A549 (cell line): ENCODE measurements around the gene SURF2. TPM values are rescaled to one million over a fixed set of nuclear protein-coding genes. Genes with fewer than 3 reads are reported as not detected.

ENCODE experiments used
- ATAC-seq, 2 experiments: fragments of 200-7000 bp in 1 of 2; fragments of >200 bp in 1 of 2; cut with Nextera tagmentation in 1 of 2; cut with Tn5 transposase in 1 of 2; 3 replicates each; pipeline versions ENCODE4 v1.8.0 to v1.9.1; 2018 to 2020; ENCODE audit warnings: mild to moderate bottlenecking in 1 of 2, moderate library complexity in 1 of 2
- CTCF ChIA-PET: fragments of 300-600 bp; sonication (Branson Sonifier 250); formaldehyde crosslinking; extraction: SDS; loops from one replicate; lab custom pipeline; 2021; ENCODE audit warnings: antibody characterized with exemption, inconsistent platforms; lab: Yijun Ruan, JAX
- POLR2A ChIA-PET: fragments of 350-600 bp; formaldehyde crosslinking; extraction: SDS; loops from one replicate; lab custom pipeline; 2021; ENCODE audit warnings: antibody characterized with exemption, inconsistent platforms; lab: Yijun Ruan, JAX
- DNase-seq, 2 experiments: peaks; one replicate each; pipeline versions ENCODE4 v3.0.0 to v3.0.0-alpha.2; 2011 to 2016; ENCODE audit warnings: low read depth in 1 of 2, low spot score in 1 of 2
- FAIRE-seq: peaks from 2 replicates; lab custom pipeline; 2011; peaks lifted over from hg19 to GRCh38; lab: Jason Lieb, UNC
- H3K27ac ChIP-seq, 2 experiments: fragments of >200 bp; sonication (Bioruptor Twin); formaldehyde crosslinking; 3 replicates each; pipeline ENCODE4 v1.5.1; 2016 to 2017
- H3K4me1 ChIP-seq: fragments of >200 bp; sonication (Bioruptor Twin); formaldehyde crosslinking; 3 replicates; pipeline ENCODE4 v1.6.1; 2016
- H3K4me2 ChIP-seq: fragments of >200 bp; sonication (Bioruptor Twin); formaldehyde crosslinking; 3 replicates; pipeline ENCODE4 v1.6.1; 2016
- H3K4me3 ChIP-seq: fragments of >200 bp; sonication (Bioruptor Twin); formaldehyde crosslinking; 3 replicates; pipeline ENCODE4 v1.5.1; 2016
- H3K9me3 ChIP-seq: fragments of >200 bp; sonication (Bioruptor Twin); formaldehyde crosslinking; 3 replicates; pipeline ENCODE4 v1.6.1; 2016
- CBX2 ChIP-seq: fragments of 200-600 bp; sonication (generic); IDR thresholded peaks from 2 replicates; pipeline ENCODE4 v1.6.1; 2016; ENCODE audit warnings: low read depth, mild to moderate bottlenecking, borderline replicate concordance
- CBX8 ChIP-seq: fragments of 200-600 bp; sonication (generic); IDR thresholded peaks from 2 replicates; pipeline ENCODE4 v1.6.1; 2016
- EHF ChIP-seq: fragments of 250-450 bp; sonication (Bioruptor Pico); IDR thresholded peaks from 2 replicates; pipeline ENCODE4 v1.5.0; 2020; ENCODE audit warnings: mild to moderate bottlenecking
- EHMT2 ChIP-seq: fragments of 200-600 bp; sonication (generic); IDR thresholded peaks from 2 replicates; pipeline ENCODE4 v1.6.1; 2016; ENCODE audit warnings: antibody characterized with exemption, low read depth, mild to moderate bottlenecking, moderate library complexity
- EP300 ChIP-seq, 2 experiments: fragments of >200 bp; sonication (Bioruptor Twin); formaldehyde crosslinking; IDR thresholded peaks; 2 replicates in 1 of 2; 3 replicates in 1 of 2; pipeline ENCODE4 v1.6.1; 2016 to 2017
- ESRRA ChIP-seq: fragments of 150-350 bp; IDR thresholded peaks from 2 replicates; pipeline ENCODE4 v1.6.1; 2014; ENCODE audit warnings: mild to moderate bottlenecking, low read length, borderline replicate concordance
- FOSB ChIP-seq: fragments of 250-450 bp; sonication (Bioruptor Pico); IDR thresholded peaks from 2 replicates; pipeline ENCODE4 v1.5.0; 2020; ENCODE audit warnings: mild to moderate bottlenecking, moderate library complexity
- FOXS1 ChIP-seq: fragments of 250-450 bp; sonication (Bioruptor Pico); IDR thresholded peaks from 2 replicates; pipeline ENCODE4 v1.5.0; 2020; ENCODE audit warnings: mild to moderate bottlenecking, moderate library complexity
- HEYL ChIP-seq: fragments of 250-450 bp; sonication (Bioruptor Pico); IDR thresholded peaks from 2 replicates; pipeline ENCODE4 v1.8.0; 2021; ENCODE audit warnings: mild to moderate bottlenecking, moderate library complexity
- HOXA7 ChIP-seq: fragments of 250-450 bp; sonication (Bioruptor Pico); IDR thresholded peaks from 2 replicates; pipeline ENCODE4 v1.5.0; 2020; ENCODE audit warnings: mild to moderate bottlenecking, moderate library complexity
- HOXB5 ChIP-seq: fragments of 250-450 bp; sonication (Bioruptor Pico); IDR thresholded peaks from 2 replicates; pipeline ENCODE4 v1.5.0; 2020; ENCODE audit warnings: mild to moderate bottlenecking, moderate library complexity
- JUN ChIP-seq, 2 experiments: fragments of >200 bp; sonication (Bioruptor Twin); formaldehyde crosslinking; IDR thresholded peaks; 2 replicates in 1 of 2; 3 replicates in 1 of 2; pipeline ENCODE4 v1.6.1; 2016 to 2017
- KDM1A ChIP-seq: fragments of 200-600 bp; sonication (generic); IDR thresholded peaks from 2 replicates; pipeline ENCODE4 v1.6.1; 2016; ENCODE audit warnings: low read depth, mild to moderate bottlenecking
- KDM5A ChIP-seq: fragments of 200-600 bp; sonication (generic); IDR thresholded peaks from 2 replicates; pipeline ENCODE4 v1.6.1; 2016; ENCODE audit warnings: antibody characterized with exemption, mild to moderate bottlenecking
- MAFK ChIP-seq: fragments of 450-650 bp; IDR thresholded peaks from 2 replicates; pipeline ENCODE4 v1.6.1; 2014; ENCODE audit not compliant: partially characterized antibody
- MAZ ChIP-seq: fragments of 150-350 bp; IDR thresholded peaks from 2 replicates; pipeline ENCODE4 v1.6.1; 2014; ENCODE audit warnings: antibody characterized with exemption, low read depth, low read length, borderline replicate concordance
- NPAS2 ChIP-seq: fragments of 250-450 bp; sonication (Bioruptor Pico); IDR thresholded peaks from 2 replicates; pipeline ENCODE4 v1.8.0; 2022; ENCODE audit warnings: mild to moderate bottlenecking, moderate library complexity, borderline replicate concordance
- POLR2A ChIP-seq: IDR thresholded peaks from 2 replicates; pipeline ENCODE4 v1.6.1; 2012; ENCODE audit warnings: mild to moderate bottlenecking, low read length
- POLR2AphosphoS2 ChIP-seq: conservative IDR thresholded peaks from 2 replicates; pipeline ENCODE4 v1.6.1; 2012; ENCODE audit warnings: low read length, improper control_type of control experiment, inconsistent platforms
- RAD21 ChIP-seq, 2 experiments: fragments of >200 bp in 1 of 2; sonication (Bioruptor Twin) in 1 of 2; formaldehyde crosslinking in 1 of 2; IDR thresholded peaks in 1 of 2; conservative IDR thresholded peaks in 1 of 2; 2 replicates in 1 of 2; 3 replicates in 1 of 2; pipeline ENCODE4 v1.6.1; 2012 to 2018; ENCODE audit warnings: inconsistent platforms in 1 of 2
- RARB ChIP-seq: fragments of 250-450 bp; sonication (Bioruptor Pico); IDR thresholded peaks from 2 replicates; pipeline ENCODE4 v1.8.0; 2021; ENCODE audit warnings: mild to moderate bottlenecking, moderate library complexity
- RCOR1 ChIP-seq: fragments of 150-350 bp; IDR thresholded peaks from 2 replicates; pipeline ENCODE4 v1.6.1; 2014; ENCODE audit warnings: antibody characterized with exemption, low read length, low read depth
- RFX5 ChIP-seq: fragments of 450-650 bp; IDR thresholded peaks from 2 replicates; pipeline ENCODE4 v1.7.1; 2014; ENCODE audit warnings: antibody characterized with exemption, mild to moderate bottlenecking, moderate library complexity
- RNF2 ChIP-seq: fragments of 200-600 bp; sonication (generic); IDR thresholded peaks from 2 replicates; pipeline ENCODE4 v1.6.1; 2016; ENCODE audit warnings: low read depth, mild to moderate bottlenecking, antibody characterized with exemption, moderate library complexity, borderline replicate concordance
- SMC3 ChIP-seq: fragments of >200 bp; sonication (Bioruptor Twin); formaldehyde crosslinking; IDR thresholded peaks from 3 replicates; pipeline ENCODE4 v1.6.1; 2018; ENCODE audit warnings: inconsistent platforms
- SREBF2 ChIP-seq: fragments of 450-650 bp; IDR thresholded peaks from 2 replicates; pipeline ENCODE4 v1.6.1; 2014; ENCODE audit warnings: mild to moderate bottlenecking, moderate library complexity
- ZFP36 ChIP-seq: fragments of 450-650 bp; IDR thresholded peaks from 2 replicates; pipeline ENCODE4 v1.6.1; 2014; ENCODE audit warnings: borderline replicate concordance; ENCODE audit not compliant: partially characterized antibody
- ZNF302 ChIP-seq: fragments of 250-450 bp; sonication (Bioruptor Pico); IDR thresholded peaks from 2 replicates; pipeline ENCODE4 v1.9.0; 2021; ENCODE audit warnings: inconsistent platforms, mild to moderate bottlenecking, moderate library complexity
- ZSCAN20 ChIP-seq: fragments of 250-450 bp; sonication (Bioruptor Pico); IDR thresholded peaks from 2 replicates; pipeline ENCODE4 v1.8.0; 2022; ENCODE audit warnings: mild to moderate bottlenecking, moderate library complexity
- WGBS: methylation state at CpG from one replicate; pipeline ENCODE4 v1.1.6; 2017; ENCODE audit errors: missing lambda C conversion rate; 5-methylcytosine and 5-hydroxymethylcytosine counted together
- polyA plus RNA-seq, 4 experiments: library from polyadenylated mRNA; depleted of rRNA in 3 of 4; stranded (reverse); fragments of >200 nt; fragmentation: RNase III in 1 of 4; extraction: RNeasy Plus Mini Kit Qiagen cat#74134 plus additional on column Dnase treatment in 1 of 4; gene quantifications; 2 replicates in 3 of 4; 3 replicates in 1 of 4; pipeline ENCODE4 v1.2.3, GENCODE V29; 2011 to 2017
- TF ChIP-seq, protein P1 (sequence below): fragments of 200-600 bp; sonication (generic); IDR thresholded peaks from 2 replicates; pipeline ENCODE4 v1.6.1; 2016; ENCODE audit warnings: antibody characterized with exemption, mild to moderate bottlenecking, moderate library complexity
- TF ChIP-seq, protein P2 (sequence below): IDR thresholded peaks from 2 replicates; pipeline ENCODE4 v1.6.1; 2012; ENCODE audit warnings: low read depth, borderline replicate concordance
- TF ChIP-seq, protein P3 (sequence below): fragments of 250-450 bp; sonication (Bioruptor Pico); IDR thresholded peaks from 2 replicates; pipeline ENCODE4 v1.5.0; 2020; ENCODE audit warnings: low read depth, mild to moderate bottlenecking, moderate library complexity
- TF ChIP-seq, protein P4 (sequence below): fragments of 250-450 bp; sonication (Bioruptor Pico); IDR thresholded peaks from 2 replicates; pipeline ENCODE4 v1.5.0; 2021; ENCODE audit warnings: mild to moderate bottlenecking, moderate library complexity, borderline replicate concordance
- TF ChIP-seq, protein P5 (sequence below): IDR thresholded peaks from 2 replicates; pipeline ENCODE4 v1.6.1; 2012

Gene SURF2
- polyA plus RNA-seq, 2 of the 4 experiments (the other 2 are of a cell fraction): 25.2 to 34.9 TPM

DNA sequence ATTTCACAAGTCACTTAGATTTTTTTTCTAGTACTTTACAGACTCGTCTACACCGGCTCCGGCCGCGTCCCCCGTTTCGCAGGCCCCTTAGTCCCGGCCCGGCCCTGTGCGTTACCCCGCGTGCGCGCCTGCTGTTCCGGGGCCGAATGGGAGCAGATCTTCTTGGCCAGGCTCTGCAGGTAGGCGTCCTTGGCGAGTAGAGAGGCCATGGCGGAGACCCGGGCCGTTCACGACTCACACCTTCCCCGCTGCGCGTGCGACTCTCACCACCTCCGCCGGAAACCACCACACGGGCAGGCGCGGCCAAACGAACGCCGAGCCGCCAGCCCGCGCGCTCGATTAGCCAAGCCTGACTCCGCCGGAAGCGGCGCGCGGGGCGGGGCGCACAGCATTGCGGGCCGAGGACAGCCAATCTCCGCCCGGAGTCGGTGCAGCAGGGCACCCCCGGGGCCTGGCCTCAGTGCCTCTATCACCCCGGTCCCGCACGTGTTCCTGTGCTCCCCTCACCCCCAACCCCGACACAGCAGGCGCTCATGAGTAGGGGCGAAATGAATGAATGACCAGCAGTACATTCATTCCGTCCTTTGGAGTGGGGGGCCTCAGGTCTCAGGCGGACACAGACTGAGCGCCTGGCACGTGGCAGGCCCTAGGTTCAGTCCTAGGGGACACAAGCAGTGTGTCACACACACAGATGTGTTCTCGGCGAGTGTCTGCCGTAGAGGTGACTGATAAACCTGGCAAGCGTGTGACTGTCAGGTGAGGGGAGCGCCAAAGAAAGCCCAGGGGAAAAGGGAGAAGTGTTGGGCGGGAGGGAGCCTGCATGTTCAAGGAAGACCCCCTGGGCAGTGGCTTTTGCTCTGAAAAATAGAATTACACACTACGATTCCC, 20.2 kb upstream of the SURF2 start, which contains the start of gene SURF6:
SURF6 (minus strand) TSS at position 265 of the 888 bp plus-strand sequence; CDS start at position 209, 56 bp downstream.
- ATAC-seq (peak; percentile 94 to 95), FAIRE-seq (peak; percentile 78), DNase-seq (peak; percentile 75 to 91)
- 21% methylated on average over 39 of the region's 70 CpGs for WGBS
- POLR2A ChIA-PET: interaction anchor here (0.7 to 1.4 kb wide), 2 partner anchors 12 to 15 kb away, joined by 3 to 5 read pairs; partner anchors contain the start of genes MED22 and RPL7A
- Histone ChIP-seq H3K4me1 (peaks cover 16% of the 10 kb centered on the region), H3K27ac (peak within 1 kb of the TSS; percentile 91 to 97), H3K9me3 (no peaks in the 10 kb centered on the region), H3K4me2 (peak within 1 kb of the TSS; percentile 95), H3K4me3 (peak within 1 kb of the TSS; percentile 83)
- CTCF ChIA-PET: interaction anchor here (0.6 kb wide), 1 partner anchor 144 kb away, joined by 3 read pairs; no protein-coding TSS in a partner anchor
- TF ChIP-seq RAD21 (conservative IDR thresholded peaks at IDR 0.05 in 1 of 2, IDR thresholded peaks at IDR 0.05 in 1 of 2) (no peak), CBX8 (no peak), KDM1A (no peak), ZSCAN20 (CRISPR knock-in tag) (no peak), FOSB (CRISPR knock-in tag) (no peak), FOXS1 (peak; percentile 67; the same call in 1 of the 2 replicates), POLR2A (peak; percentile 78), ZFP36 (no peak), RFX5 (no peak), EHF (peak; percentile 61; the same call in 1 of the 2 replicates), SMC3 (no peak), SREBF2 (no peak), NPAS2 (peak; percentile 41; the same call in 1 of the 2 replicates), JUN (IDR thresholded peaks at IDR 0.05) (peak in 1 of 2 experiments; percentile 94; a peak in 4 of 5 replicates), HEYL (CRISPR knock-in tag) (no peak), MAZ (0 out of 2 replicates have a peak, but pooled peaks have one; percentile 62), POLR2AphosphoS2 (no peak), HOXB5 (CRISPR knock-in tag) (peak; percentile 45; the same call in 1 of the 2 replicates), KDM5A (peak; percentile 74), RNF2 (no peak), EP300 (IDR thresholded peaks at IDR 0.05) (no peak), CBX2 (no peak), RCOR1 (no peak), RARB (CRISPR knock-in tag) (no peak), ZNF302 (no peak), EHMT2 (no peak), ESRRA (no peak), HOXA7 (CRISPR knock-in tag) (no peak), MAFK (no peak)
- TF ChIP-seq, protein P1, sequence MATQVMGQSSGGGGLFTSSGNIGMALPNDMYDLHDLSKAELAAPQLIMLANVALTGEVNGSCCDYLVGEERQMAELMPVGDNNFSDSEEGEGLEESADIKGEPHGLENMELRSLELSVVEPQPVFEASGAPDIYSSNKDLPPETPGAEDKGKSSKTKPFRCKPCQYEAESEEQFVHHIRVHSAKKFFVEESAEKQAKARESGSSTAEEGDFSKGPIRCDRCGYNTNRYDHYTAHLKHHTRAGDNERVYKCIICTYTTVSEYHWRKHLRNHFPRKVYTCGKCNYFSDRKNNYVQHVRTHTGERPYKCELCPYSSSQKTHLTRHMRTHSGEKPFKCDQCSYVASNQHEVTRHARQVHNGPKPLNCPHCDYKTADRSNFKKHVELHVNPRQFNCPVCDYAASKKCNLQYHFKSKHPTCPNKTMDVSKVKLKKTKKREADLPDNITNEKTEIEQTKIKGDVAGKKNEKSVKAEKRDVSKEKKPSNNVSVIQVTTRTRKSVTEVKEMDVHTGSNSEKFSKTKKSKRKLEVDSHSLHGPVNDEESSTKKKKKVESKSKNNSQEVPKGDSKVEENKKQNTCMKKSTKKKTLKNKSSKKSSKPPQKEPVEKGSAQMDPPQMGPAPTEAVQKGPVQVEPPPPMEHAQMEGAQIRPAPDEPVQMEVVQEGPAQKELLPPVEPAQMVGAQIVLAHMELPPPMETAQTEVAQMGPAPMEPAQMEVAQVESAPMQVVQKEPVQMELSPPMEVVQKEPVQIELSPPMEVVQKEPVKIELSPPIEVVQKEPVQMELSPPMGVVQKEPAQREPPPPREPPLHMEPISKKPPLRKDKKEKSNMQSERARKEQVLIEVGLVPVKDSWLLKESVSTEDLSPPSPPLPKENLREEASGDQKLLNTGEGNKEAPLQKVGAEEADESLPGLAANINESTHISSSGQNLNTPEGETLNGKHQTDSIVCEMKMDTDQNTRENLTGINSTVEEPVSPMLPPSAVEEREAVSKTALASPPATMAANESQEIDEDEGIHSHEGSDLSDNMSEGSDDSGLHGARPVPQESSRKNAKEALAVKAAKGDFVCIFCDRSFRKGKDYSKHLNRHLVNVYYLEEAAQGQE: no peak
- TF ChIP-seq, protein P2, sequence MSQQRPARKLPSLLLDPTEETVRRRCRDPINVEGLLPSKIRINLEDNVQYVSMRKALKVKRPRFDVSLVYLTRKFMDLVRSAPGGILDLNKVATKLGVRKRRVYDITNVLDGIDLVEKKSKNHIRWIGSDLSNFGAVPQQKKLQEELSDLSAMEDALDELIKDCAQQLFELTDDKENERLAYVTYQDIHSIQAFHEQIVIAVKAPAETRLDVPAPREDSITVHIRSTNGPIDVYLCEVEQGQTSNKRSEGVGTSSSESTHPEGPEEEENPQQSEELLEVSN: peak; percentile 94
- TF ChIP-seq, protein P3, sequence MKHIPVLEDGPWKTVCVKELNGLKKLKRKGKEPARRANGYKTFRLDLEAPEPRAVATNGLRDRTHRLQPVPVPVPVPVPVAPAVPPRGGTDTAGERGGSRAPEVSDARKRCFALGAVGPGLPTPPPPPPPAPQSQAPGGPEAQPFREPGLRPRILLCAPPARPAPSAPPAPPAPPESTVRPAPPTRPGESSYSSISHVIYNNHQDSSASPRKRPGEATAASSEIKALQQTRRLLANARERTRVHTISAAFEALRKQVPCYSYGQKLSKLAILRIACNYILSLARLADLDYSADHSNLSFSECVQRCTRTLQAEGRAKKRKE (CRISPR knock-in tag): no peak
- TF ChIP-seq, protein P4, sequence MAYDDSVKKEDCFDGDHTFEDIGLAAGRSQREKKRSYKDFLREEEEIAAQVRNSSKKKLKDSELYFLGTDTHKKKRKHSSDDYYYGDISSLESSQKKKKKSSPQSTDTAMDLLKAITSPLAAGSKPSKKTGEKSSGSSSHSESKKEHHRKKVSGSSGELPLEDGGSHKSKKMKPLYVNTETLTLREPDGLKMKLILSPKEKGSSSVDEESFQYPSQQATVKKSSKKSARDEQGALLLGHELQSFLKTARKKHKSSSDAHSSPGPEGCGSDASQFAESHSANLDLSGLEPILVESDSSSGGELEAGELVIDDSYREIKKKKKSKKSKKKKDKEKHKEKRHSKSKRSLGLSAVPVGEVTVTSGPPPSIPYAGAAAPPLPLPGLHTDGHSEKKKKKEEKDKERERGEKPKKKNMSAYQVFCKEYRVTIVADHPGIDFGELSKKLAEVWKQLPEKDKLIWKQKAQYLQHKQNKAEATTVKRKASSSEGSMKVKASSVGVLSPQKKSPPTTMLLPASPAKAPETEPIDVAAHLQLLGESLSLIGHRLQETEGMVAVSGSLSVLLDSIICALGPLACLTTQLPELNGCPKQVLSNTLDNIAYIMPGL (CRISPR knock-in tag): no peak
- TF ChIP-seq, protein P5, sequence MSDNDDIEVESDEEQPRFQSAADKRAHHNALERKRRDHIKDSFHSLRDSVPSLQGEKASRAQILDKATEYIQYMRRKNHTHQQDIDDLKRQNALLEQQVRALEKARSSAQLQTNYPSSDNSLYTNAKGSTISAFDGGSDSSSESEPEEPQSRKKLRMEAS: peak; percentile 99
